Stimulated activated CD4-positive, alpha-beta T cell treated with anti-CD3 and anti-CD28 coated beads, Interleukin-15, amount 100 ng/mL, for 24 hours (primary cell): Measurements from ENCODE around the gene GSG1L.
"Not testable (repeated sequence)": the region's sequence is repeated elsewhere in the genome, so short reads cannot be mapped to it uniquely, and the experiment has no call there.

Experiments used
- DNase-seq: peaks from one replicate; pipeline ENCODE4 v3.0.0-alpha.2; 2020

The GSG1L gene

GRCh38 chr16:27746076-27746855 lies 317.2 kb downstream of the GSG1L start:
- no peak for DNase-seq

- DNase-seq: no peak
Observed at GRCh38 chr16:27745348-27745747, 318.2 kb downstream of the GSG1L start.

GRCh38 chr16:27743963-27744362 lies 319.6 kb downstream of the GSG1L start:
- DNase-seq: no peak

GRCh38 chr16:27743001-27743400 lies 320.5 kb downstream of the GSG1L start:
- DNase-seq: not testable (repeated sequence)

DNA sequence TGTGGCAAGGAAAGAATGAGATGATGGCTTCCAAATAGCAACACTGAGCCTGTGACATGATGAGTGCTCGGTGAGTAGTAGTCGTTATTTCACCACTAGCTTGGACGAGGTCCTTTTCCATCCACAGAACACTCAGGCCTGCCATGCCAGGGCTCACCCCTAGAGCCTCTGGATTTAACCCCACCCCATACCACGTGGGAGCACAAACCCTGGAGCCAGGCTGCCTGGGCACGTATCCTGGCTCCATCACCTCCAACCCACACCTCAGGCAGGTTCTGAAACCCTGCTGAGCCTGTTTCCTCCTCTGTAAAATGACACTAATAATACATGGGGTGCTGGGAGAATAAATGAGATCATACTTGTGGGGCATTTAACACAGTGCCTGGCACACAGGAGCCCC lies 321.2 kb downstream of the GSG1L start:
- no peak for DNase-seq

DNA sequence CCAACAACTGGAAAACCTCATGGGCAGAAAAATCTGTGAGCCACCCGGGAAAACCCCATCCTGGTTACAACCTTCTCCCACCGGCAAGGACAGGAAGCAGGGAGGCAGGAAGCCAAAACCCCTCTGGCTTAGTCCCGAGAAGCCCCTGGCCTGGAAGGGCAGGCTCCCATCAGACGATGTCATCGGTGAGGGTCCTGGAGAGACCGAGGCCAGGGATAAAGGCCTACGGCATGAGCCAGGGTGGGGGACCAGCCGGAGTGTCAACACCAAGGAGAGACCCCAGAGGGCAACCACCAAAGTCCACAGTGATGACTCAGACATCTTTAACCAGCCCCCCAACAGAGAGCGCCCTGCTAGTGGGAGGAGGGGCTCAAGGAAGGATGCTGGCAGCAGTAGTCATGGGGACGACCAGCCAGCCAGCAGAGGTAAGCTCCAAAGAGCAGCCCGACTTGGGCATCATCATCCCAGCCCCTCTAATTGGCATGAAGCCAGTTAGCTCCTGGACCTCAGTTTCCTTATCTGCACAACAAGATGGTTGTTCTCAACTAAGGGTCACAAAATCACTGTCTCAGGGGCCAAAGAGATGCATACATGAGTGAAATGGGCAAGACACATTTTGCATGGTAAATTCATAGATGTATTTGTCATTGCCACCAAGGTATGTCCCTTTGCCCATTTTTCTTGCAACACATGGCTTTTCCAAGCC lies 322.9 kb downstream of the GSG1L start:
- DNase-seq: no peak

- DNase-seq: no peak
Observed at GRCh38 chr16:27739606-27740357, 323.7 kb downstream of the GSG1L start.

- no peak for DNase-seq
Observed at GRCh38 chr16:27738596-27738995, 324.9 kb downstream of the GSG1L start.
